Measurements from ENCODE around the gene SLC35F5. TPM values are rescaled to one million over a fixed set of nuclear protein-coding genes. Genes with fewer than 3 reads are reported as not detected.

The SLC35F5 gene
- polyA plus RNA-seq, 1 donor (not counting 4 experiments of a cell fraction or from before 2014, with no cell fraction given), result 86.5 TPM

- H3K9ac ChIP-seq (ENCODE audit: control insufficient read depth, extremely low read depth, insufficient read depth, low read length), result no peak overlapping the region
- FAIRE-seq, result no peak
- H3K4me3 ChIP-seq (ENCODE audit: control insufficient read depth in 2 of 3, extremely low read depth in 1 of 3, insufficient read depth in 2 of 3, low read depth in 1 of 3, low read length in 3 of 3), result no peak overlapping the region
- H3K4me2 ChIP-seq (ENCODE audit: control insufficient read depth, extremely low read depth, insufficient read depth, low read depth, low read length), result no peak overlapping the region
- no peaks in the 10 kb centered on the region for H3K9me3 ChIP-seq (ENCODE audit: control insufficient read depth, low read depth, low read length)
- H3K27ac ChIP-seq (ENCODE audit: control insufficient read depth, insufficient read depth, low read length), result no peak overlapping the region
- H4K20me1 ChIP-seq (ENCODE audit: control insufficient read depth, extremely low read depth, insufficient read depth, low read length), result no peaks in the 10 kb centered on the region
- H3K79me2 ChIP-seq (ENCODE audit: control insufficient read depth, insufficient read depth, low read length), result no peaks in the 10 kb centered on the region
- H2AFZ ChIP-seq (ENCODE audit: control insufficient read depth, low read length), result no peak overlapping the region
- no peaks in the 10 kb centered on the region for H3K4me1 ChIP-seq (ENCODE audit: control insufficient read depth, extremely low read depth, insufficient read depth, low read length)
- dilution Hi-C loops (cut with MboI; ENCODE audit: extremely low pct_ligation_motif_present, low sequenced_read_pairs), result no loop called here
- no peaks in the 10 kb centered on the region for H3K9me1 ChIP-seq (ENCODE audit: control insufficient read depth, extremely low read depth, insufficient read depth, low read length)
- H3K27me3 ChIP-seq (ENCODE audit: control insufficient read depth, extremely low read depth, insufficient read depth, low read length), result no peaks in the 10 kb centered on the region
- H3K36me3 ChIP-seq (ENCODE audit: control insufficient read depth in 2 of 2, extremely low read depth in 1 of 2, insufficient read depth in 2 of 2, low read length in 2 of 2), result peaks cover 4 to 6% of the 10 kb centered on the region in 2 experiments
- TF ChIP-seq CTCF (optimal IDR thresholded peaks at IDR 0.05 in 1 of 3, IDR thresholded peaks at IDR 0.05 in 1 of 3, conservative IDR thresholded peaks at IDR 0.05 in 1 of 3; ENCODE audit: extremely low read depth in 1 of 3, insufficient read depth in 2 of 3, low read length in 3 of 3) (no peak), EZH2 (IDR thresholded peaks at IDR 0.05; ENCODE audit: low read length) (no peak)
- DNase-seq (ENCODE audit: low read depth, low spot score), result no peak
Observed at GRCh38 chr2:113723411-113723810, 33.0 kb downstream of the SLC35F5 start.

- DNase-seq (ENCODE audit: low read depth, low spot score), result no peak
- no peaks in the 10 kb centered on the region for H3K27me3 ChIP-seq (ENCODE audit: control insufficient read depth, extremely low read depth, insufficient read depth, low read length)
- H3K27ac ChIP-seq (ENCODE audit: control insufficient read depth, insufficient read depth, low read length), result no peak overlapping the region
- no peak overlapping the region for H3K9ac ChIP-seq (ENCODE audit: control insufficient read depth, extremely low read depth, insufficient read depth, low read length)
- dilution Hi-C loops (cut with MboI; ENCODE audit: extremely low pct_ligation_motif_present, low sequenced_read_pairs), result no loop called here
- H3K9me1 ChIP-seq (ENCODE audit: control insufficient read depth, extremely low read depth, insufficient read depth, low read length), result no peaks in the 10 kb centered on the region
- no peaks in the 10 kb centered on the region for H3K4me1 ChIP-seq (ENCODE audit: control insufficient read depth, extremely low read depth, insufficient read depth, low read length)
- H4K20me1 ChIP-seq (ENCODE audit: control insufficient read depth, extremely low read depth, insufficient read depth, low read length), result no peaks in the 10 kb centered on the region
- no peak overlapping the region for H2AFZ ChIP-seq (ENCODE audit: control insufficient read depth, low read length)
- TF ChIP-seq CTCF (optimal IDR thresholded peaks at IDR 0.05 in 1 of 3, IDR thresholded peaks at IDR 0.05 in 1 of 3, conservative IDR thresholded peaks at IDR 0.05 in 1 of 3; ENCODE audit: extremely low read depth in 1 of 3, insufficient read depth in 2 of 3, low read length in 3 of 3) (peak in 2 of 3 experiments; percentile 20 to 22), EZH2 (IDR thresholded peaks at IDR 0.05; ENCODE audit: low read length) (no peak)
- no peaks in the 10 kb centered on the region for H3K79me2 ChIP-seq (ENCODE audit: control insufficient read depth, insufficient read depth, low read length)
- H3K36me3 ChIP-seq (ENCODE audit: control insufficient read depth in 2 of 2, extremely low read depth in 1 of 2, insufficient read depth in 2 of 2, low read length in 2 of 2), result peaks cover 0 to 3% of the 10 kb centered on the region in 2 experiments
- no peaks in the 10 kb centered on the region for H3K9me3 ChIP-seq (ENCODE audit: control insufficient read depth, low read depth, low read length)
- H3K4me3 ChIP-seq (ENCODE audit: control insufficient read depth in 2 of 3, extremely low read depth in 1 of 3, insufficient read depth in 2 of 3, low read depth in 1 of 3, low read length in 3 of 3), result no peak overlapping the region
- no peak for FAIRE-seq
- H3K4me2 ChIP-seq (ENCODE audit: control insufficient read depth, extremely low read depth, insufficient read depth, low read depth, low read length), result no peak overlapping the region
Observed at GRCh38 chr2:113720167-113720566, 36.3 kb downstream of the SLC35F5 start.
